CD4-positive, CD25-positive, alpha-beta regulatory T cell (primary cell): ENCODE results near the gene RHOXF1. TPM values are rescaled to one million over a fixed set of nuclear protein-coding genes. Genes with fewer than 3 reads are reported as not detected.
"Not testable (repeated sequence)": the region's sequence is repeated elsewhere in the genome, so short reads cannot be mapped to it uniquely, and the experiment has no call there.

Experiments used
- ATAC-seq, 2 donors: fragments of 150-1000 bp; cut with Tn5 transposase; one replicate each; pipeline ENCODE4 v1.10.0; 2021; ENCODE audit warnings: low read depth in 2 of 2, moderate number of reproducible peaks in 2 of 2, moderate library complexity in 1 of 2
- DNase-seq, 3 donors: peaks; one replicate each; pipeline versions ENCODE4 v3.0.0 to v3.0.0-alpha.2; 2012 to 2022; ENCODE audit warnings: mixed read lengths in 1 of 3
- H3K27ac ChIP-seq: one replicate; pipeline ENCODE4 v1.7.0; 2013; ENCODE audit warnings: mild to moderate bottlenecking, low read length; ENCODE audit not compliant: insufficient read depth, poor library complexity, severe bottlenecking
- H3K27me3 ChIP-seq: one replicate; pipeline ENCODE4 v1.7.0; 2013; ENCODE audit warnings: low read length; ENCODE audit not compliant: control insufficient read depth, insufficient read depth
- H3K36me3 ChIP-seq: one replicate; pipeline ENCODE4 v1.7.0; 2013; ENCODE audit warnings: mild to moderate bottlenecking, low read length, moderate library complexity; ENCODE audit not compliant: control insufficient read depth, insufficient read depth
- H3K4me1 ChIP-seq: 2 replicates; pipeline ENCODE4 v1.7.0; 2013; ENCODE audit warnings: mild to moderate bottlenecking, low read length; ENCODE audit not compliant: insufficient read depth, control insufficient read depth, poor library complexity, severe bottlenecking
- H3K4me3 ChIP-seq: one replicate; pipeline ENCODE4 v1.7.0; 2013; ENCODE audit warnings: low read depth, mild to moderate bottlenecking, low read length, moderate library complexity
- H3K9me3 ChIP-seq, 2 experiments: 1 replicate in 1 of 2; 2 replicates in 1 of 2; pipeline ENCODE4 v1.7.0; 2013; ENCODE audit warnings: low read length in 2 of 2, mild to moderate bottlenecking in 1 of 2, moderate library complexity in 1 of 2; ENCODE audit not compliant: control insufficient read depth in 2 of 2
- H3K27ac Mint-ChIP-seq, 3 donors: one replicate each; pipeline ENCODE4 v1.8.0; 2020 to 2022; ENCODE audit warnings: mild to moderate bottlenecking in 3 of 3, mixed read lengths in 3 of 3, moderate library complexity in 2 of 3
- H3K27me3 Mint-ChIP-seq: one replicate; pipeline ENCODE4 v1.8.0; 2022; ENCODE audit warnings: mild to moderate bottlenecking, mixed read lengths
- H3K36me3 Mint-ChIP-seq: one replicate; pipeline ENCODE4 v1.8.0; 2020; ENCODE audit warnings: mixed read lengths
- H3K4me1 Mint-ChIP-seq, 4 donors: one replicate each; pipeline ENCODE4 v1.8.0; 2020 to 2022; ENCODE audit warnings: mixed read lengths in 4 of 4, mild to moderate bottlenecking in 1 of 4
- H3K4me3 Mint-ChIP-seq, 4 donors: one replicate each; pipeline ENCODE4 v1.8.0; 2020 to 2022; ENCODE audit warnings: mild to moderate bottlenecking in 4 of 4, mixed read lengths in 4 of 4, moderate library complexity in 3 of 4
- H3K9me3 Mint-ChIP-seq, 7 donors: one replicate each; pipeline ENCODE4 v1.8.0; 2020 to 2022; ENCODE audit warnings: mixed read lengths in 7 of 7, mild to moderate bottlenecking in 3 of 7, moderate library complexity in 2 of 7
- polyA plus RNA-seq, 4 donors: library from polyadenylated mRNA; unstranded; fragments of 300-500 nt; fragmentation: Illumina TruSeq; gene quantifications; one replicate each; pipeline ENCODE4 v1.2.3, GENCODE V29; 2021
- total RNA-seq: library from RNA; stranded (reverse); gene quantifications from one replicate; pipeline ENCODE4 v1.2.3, GENCODE V29; 2022

RHOXF1 gene
- total and polyA plus RNA-seq, 5 donors from 2014 or later, result 1.8 to 4.7 (median 2.8) TPM; not detected in 1

DNA sequence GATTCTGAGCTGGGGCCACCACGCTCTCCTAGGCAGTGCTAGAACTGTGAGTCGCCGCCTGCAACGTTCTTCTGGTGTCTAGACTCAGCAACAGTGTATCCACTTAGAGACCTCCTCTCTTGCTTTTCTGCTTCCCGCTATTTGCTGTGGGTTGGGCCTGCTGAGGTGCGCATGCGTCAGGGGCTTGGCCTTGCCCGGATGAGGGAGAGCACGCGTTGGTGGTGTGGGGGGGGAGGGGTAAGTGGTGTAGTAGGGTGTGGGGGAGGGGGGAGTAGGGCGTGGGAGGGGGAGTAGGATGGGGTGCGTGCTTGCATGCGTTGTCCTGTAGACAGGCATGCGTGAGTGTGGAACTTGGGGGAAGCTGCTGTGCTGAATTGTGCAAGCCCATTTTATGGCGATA is 38.1 kb downstream of the RHOXF1 start, which contains the start of gene RHOXF2B:
Gene RHOXF2B (minus strand): TSS at position 101 of the 400 bp plus-strand sequence. CDS start 138 bp downstream, outside the sequence.
- ATAC-seq, H3K27ac ChIP-seq, H3K27me3 ChIP-seq, H3K9me3 Mint-ChIP-seq, H3K4me3 Mint-ChIP-seq, H3K36me3 ChIP-seq, H3K9me3 ChIP-seq, H3K27ac Mint-ChIP-seq, H3K4me1 ChIP-seq, H3K4me1 Mint-ChIP-seq, H3K4me3 ChIP-seq, H3K27me3 Mint-ChIP-seq, H3K36me3 Mint-ChIP-seq, DNase-seq: not testable (repeated sequence)

DNA sequence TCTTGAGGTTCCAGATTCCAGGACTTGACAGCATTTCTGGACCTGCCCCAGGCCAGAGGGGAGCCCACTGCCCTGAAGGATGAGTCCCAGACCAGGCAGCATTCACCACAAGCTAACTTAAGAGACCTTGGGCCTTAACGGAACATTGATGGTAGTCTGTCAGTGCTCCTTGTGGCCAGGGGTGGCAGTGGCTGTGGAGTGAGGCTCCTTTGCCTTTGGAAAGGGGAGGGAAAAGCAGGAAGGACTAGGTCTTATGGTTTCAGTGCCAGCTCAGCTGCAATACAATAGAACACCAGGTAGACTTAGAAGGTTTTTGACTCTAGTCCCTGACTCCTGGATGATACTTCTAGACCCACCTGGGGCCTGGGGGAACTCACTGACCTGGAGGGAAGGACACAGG is 49.5 kb downstream of the RHOXF1 start:
- not testable (repeated sequence) for H3K27ac ChIP-seq, H3K27ac Mint-ChIP-seq, H3K9me3 ChIP-seq, H3K27me3 Mint-ChIP-seq, H3K4me3 ChIP-seq, ATAC-seq, H3K36me3 Mint-ChIP-seq, H3K9me3 Mint-ChIP-seq, H3K4me1 ChIP-seq, H3K36me3 ChIP-seq, H3K27me3 ChIP-seq, DNase-seq, H3K4me1 Mint-ChIP-seq, H3K4me3 Mint-ChIP-seq

Other genes with a start within 250 kb of the RHOXF1 start
- 30.7 TPM for gene RNF113A, start 244.2 kb downstream of the RHOXF1 start, total RNA-seq
- 10 to 100 TPM; 59.0 to 85.8 (median 75.4) TPM for gene RNF113A, start 244.2 kb downstream of the RHOXF1 start, polyA plus RNA-seq
- 56.6 TPM for gene NDUFA1, start 244.1 kb downstream of the RHOXF1 start, total RNA-seq
- 100 to 1,000 TPM; 306 to 456 (median 332) TPM for gene NDUFA1, start 244.1 kb downstream of the RHOXF1 start, polyA plus RNA-seq
- not detected for gene AKAP14, start 220.0 kb downstream of the RHOXF1 start, total RNA-seq
- not detected for gene AKAP14, start 220.0 kb downstream of the RHOXF1 start, polyA plus RNA-seq
- gene NKAP, start 172.2 kb downstream of the RHOXF1 start, total RNA-seq, result 13.0 TPM
- 1 to 10 TPM; 2.5 to 3.9 (median 3.7) TPM for gene NKAP, start 172.2 kb downstream of the RHOXF1 start, polyA plus RNA-seq
- not detected for gene RHOXF2B, start 38.2 kb downstream of the RHOXF1 start, total RNA-seq
- under 1 TPM in 1 of 4 donors, not detected in 3; 0.10 TPM for gene RHOXF2B, start 38.2 kb downstream of the RHOXF1 start, polyA plus RNA-seq
- gene RHOXF2, start 42.7 kb upstream of the RHOXF1 start, total RNA-seq, result not detected
- under 1 TPM in 1 of 4 donors, not detected in 3; 0.06 TPM for gene RHOXF2, start 42.7 kb upstream of the RHOXF1 start, polyA plus RNA-seq
- gene ZBTB33, start 134.9 kb upstream of the RHOXF1 start, total RNA-seq, result 24.5 TPM
- gene ZBTB33, start 134.9 kb upstream of the RHOXF1 start, polyA plus RNA-seq, result 10 to 100 TPM; 10.5 to 18.3 (median 14.8) TPM
- gene TMEM255A, start 195.5 kb upstream of the RHOXF1 start, total RNA-seq, result not detected
- under 1 TPM in 1 of 4 donors, not detected in 3; 0.07 TPM for gene TMEM255A, start 195.5 kb upstream of the RHOXF1 start, polyA plus RNA-seq
- gene ATP1B4, start 246.2 kb upstream of the RHOXF1 start, total RNA-seq, result not detected
- gene ATP1B4, start 246.2 kb upstream of the RHOXF1 start, polyA plus RNA-seq, result not detected